ENCODE results near the gene ZNF883. TPM values are rescaled to one million over a fixed set of nuclear protein-coding genes. Genes with fewer than 3 reads are reported as not detected.

ZNF883 gene
- total and polyA plus RNA-seq, 2 experiments from 2014 or later = 26.8 to 44.4 TPM

Other genes starting within 250 kb of the ZNF883 start
- gene SLC46A2, start 121.3 kb downstream of the ZNF883 start, total RNA-seq (2014; rRNA removed; shearing (Covaris generic)) = not detected in 2 replicates
- 0.11 TPM in 1 of 2 replicates, not detected in the other for gene SLC46A2, start 121.3 kb downstream of the ZNF883 start, polyA plus RNA-seq (2016; fragmentation: Nextera tagmentation; extraction: Ambion mirVana)
- gene ZFP37, start 44.5 kb upstream of the ZNF883 start, total RNA-seq (2014; rRNA removed; shearing (Covaris generic)) = 5.0 and 5.6 TPM in 2 replicates
- 1.5 and 2.3 TPM in 2 replicates for gene ZFP37, start 44.5 kb upstream of the ZNF883 start, polyA plus RNA-seq (2016; fragmentation: Nextera tagmentation; extraction: Ambion mirVana)
- gene SLC31A2, start 138.8 kb upstream of the ZNF883 start, total RNA-seq (2014; rRNA removed; shearing (Covaris generic)) = 1.3 and 3.8 TPM in 2 replicates
- 1.4 and 1.8 TPM in 2 replicates for gene SLC31A2, start 138.8 kb upstream of the ZNF883 start, polyA plus RNA-seq (2016; fragmentation: Nextera tagmentation; extraction: Ambion mirVana)
- gene FKBP15, start 209.1 kb upstream of the ZNF883 start, total RNA-seq (2014; rRNA removed; shearing (Covaris generic)) = 14.9 and 15.2 TPM in 2 replicates
- gene FKBP15, start 209.1 kb upstream of the ZNF883 start, polyA plus RNA-seq (2016; fragmentation: Nextera tagmentation; extraction: Ambion mirVana) = 7.6 and 7.9 TPM in 2 replicates
- gene SLC31A1, start 209.4 kb upstream of the ZNF883 start, total RNA-seq (2014; rRNA removed; shearing (Covaris generic)) = 32.1 and 33.3 TPM in 2 replicates
- gene SLC31A1, start 209.4 kb upstream of the ZNF883 start, polyA plus RNA-seq (2016; fragmentation: Nextera tagmentation; extraction: Ambion mirVana) = 14.5 and 15.0 TPM in 2 replicates

Data from GM23338 (cell line).